Astrocyte (in vitro differentiated cells and primary cell): Measurements from ENCODE around the gene EDN2. TPM values are rescaled to one million over a fixed set of nuclear protein-coding genes. Genes with fewer than 3 reads are reported as not detected.

Experiments used
- DNase-seq: peaks from one replicate; pipeline ENCODE4 v3.0.0-alpha.2; 2010; ENCODE audit warnings: low read depth
- FAIRE-seq: peaks from 2 replicates; lab custom pipeline; 2011; peaks lifted over from hg19 to GRCh38; lab: Jason Lieb, UNC
- H2AFZ ChIP-seq: 2 replicates; pipeline ENCODE4 v1.6.0; 2012; ENCODE audit warnings: low read depth, low read length, inconsistent platforms
- H3K27ac ChIP-seq: 2 replicates; pipeline ENCODE4 v1.5.1; 2011; ENCODE audit warnings: low read depth, low read length, inconsistent platforms
- H3K27me3 ChIP-seq: 2 replicates; pipeline ENCODE4 v1.6.0; 2011; ENCODE audit warnings: low read length, inconsistent platforms; ENCODE audit not compliant: insufficient read depth
- H3K36me3 ChIP-seq: 2 replicates; pipeline ENCODE4 v1.5.1; 2011; ENCODE audit warnings: low read length, inconsistent platforms; ENCODE audit not compliant: insufficient read depth
- H3K4me1 ChIP-seq: 2 replicates; pipeline ENCODE4 v1.5.1; 2011; ENCODE audit warnings: low read length, inconsistent platforms; ENCODE audit not compliant: insufficient read depth
- H3K4me2 ChIP-seq: 2 replicates; pipeline ENCODE4 v1.6.0; 2012; ENCODE audit warnings: low read length, inconsistent platforms
- H3K4me3 ChIP-seq: 2 replicates; pipeline ENCODE4 v1.5.1; 2011; ENCODE audit warnings: low read depth, mild to moderate bottlenecking, low read length, inconsistent platforms; ENCODE audit not compliant: insufficient read depth
- H3K79me2 ChIP-seq: 2 replicates; pipeline ENCODE4 v1.6.0; 2012; ENCODE audit warnings: mild to moderate bottlenecking, low read length, inconsistent platforms; ENCODE audit not compliant: insufficient read depth
- H3K9ac ChIP-seq: 2 replicates; pipeline ENCODE4 v1.6.0; 2012; ENCODE audit warnings: mild to moderate bottlenecking, low read length, inconsistent platforms
- H3K9me3 ChIP-seq: 2 replicates; pipeline ENCODE4 v1.5.1; 2012; ENCODE audit warnings: low read depth, mild to moderate bottlenecking, low read length, inconsistent platforms; ENCODE audit not compliant: insufficient read depth
- H4K20me1 ChIP-seq: 2 replicates; pipeline ENCODE4 v1.6.0; 2012; ENCODE audit warnings: low read length, inconsistent platforms; ENCODE audit not compliant: insufficient read depth
- H3K27ac Mint-ChIP-seq: one replicate; pipeline ENCODE4 v1.8.0; 2021; ENCODE audit warnings: mild to moderate bottlenecking, mixed read lengths; ENCODE audit not compliant: unreplicated experiment
- H3K27me3 Mint-ChIP-seq: one replicate; pipeline ENCODE4 v1.8.0; 2021; ENCODE audit warnings: low read depth, mixed read lengths; ENCODE audit not compliant: unreplicated experiment
- H3K36me3 Mint-ChIP-seq: one replicate; pipeline ENCODE4 v1.8.0; 2021; ENCODE audit warnings: low read depth, mixed read lengths; ENCODE audit not compliant: unreplicated experiment
- H3K4me1 Mint-ChIP-seq: one replicate; pipeline ENCODE4 v1.8.0; 2021; ENCODE audit warnings: low read depth, mixed read lengths; ENCODE audit not compliant: unreplicated experiment
- H3K4me3 Mint-ChIP-seq: one replicate; pipeline ENCODE4 v1.8.0; 2021; ENCODE audit warnings: mild to moderate bottlenecking, moderate library complexity, mixed read lengths; ENCODE audit not compliant: unreplicated experiment
- H3K9me3 Mint-ChIP-seq: one replicate; pipeline ENCODE4 v1.8.0; 2021; ENCODE audit warnings: mild to moderate bottlenecking, mixed read lengths; ENCODE audit not compliant: unreplicated experiment
- CTCF ChIP-seq: IDR thresholded peaks from 2 replicates; pipeline ENCODE4 v1.5.1; 2011; ENCODE audit warnings: low read depth, mild to moderate bottlenecking, inconsistent platforms, low read length, moderate library complexity; ENCODE audit not compliant: insufficient read depth
- EZH2 ChIP-seq: IDR thresholded peaks from 2 replicates; pipeline ENCODE4 v1.6.1; 2012; ENCODE audit warnings: mild to moderate bottlenecking, low read length, inconsistent platforms; ENCODE audit not compliant: insufficient read depth
- total RNA-seq: library from RNA; stranded (reverse); gene quantifications from 2 replicates; pipeline ENCODE4 v1.2.1, GENCODE V29; 2021

Gene EDN2
- total RNA-seq, 1 donor from 2014 or later = 0.45 TPM

- Histone ChIP-seq H2AFZ (peak overlapping the region; percentile 49), H3K4me2 (peak overlapping the region; percentile 71), H3K4me1 (peaks cover 45% of the 10 kb centered on the region), H3K9ac (no peak overlapping the region), H3K27ac (no peak overlapping the region), H4K20me1 (no peaks in the 10 kb centered on the region), H3K36me3 (no peaks in the 10 kb centered on the region), H3K79me2 (no peaks in the 10 kb centered on the region), H3K27me3 (no peaks in the 10 kb centered on the region), H3K4me3 (no peak overlapping the region), H3K9me3 (no peaks in the 10 kb centered on the region)
- DNase-seq (no peak), FAIRE-seq (no peak)
- Mint-ChIP-seq H3K36me3 (no peaks in the 10 kb centered on the region), H3K27ac (no peak overlapping the region), H3K4me3 (no peak overlapping the region), H3K4me1 (peaks cover 39% of the 10 kb centered on the region), H3K27me3 (peaks cover 27% of the 10 kb centered on the region), H3K9me3 (no peaks in the 10 kb centered on the region)
- no peak for TF ChIP-seq CTCF
- TF ChIP-seq EZH2 = no peak
Observed at GRCh38 chr1:41431490-41432350, 52.8 kb downstream of the EDN2 start.

- FAIRE-seq (no peak), DNase-seq (no peak)
- Histone ChIP-seq H3K4me2 (no peak overlapping the region), H3K9ac (no peak overlapping the region), H3K4me3 (no peak overlapping the region), H3K4me1 (peaks cover 35% of the 10 kb centered on the region), H3K9me3 (no peaks in the 10 kb centered on the region), H3K27me3 (no peaks in the 10 kb centered on the region), H2AFZ (no peak overlapping the region), H3K79me2 (no peaks in the 10 kb centered on the region), H3K36me3 (no peaks in the 10 kb centered on the region), H4K20me1 (no peaks in the 10 kb centered on the region), H3K27ac (no peak overlapping the region)
- H3K27ac Mint-ChIP-seq = no peak overlapping the region
- peaks cover 27% of the 10 kb centered on the region for H3K27me3 Mint-ChIP-seq
- H3K4me1 Mint-ChIP-seq = peaks cover 28% of the 10 kb centered on the region
- no peak overlapping the region for H3K4me3 Mint-ChIP-seq
- no peaks in the 10 kb centered on the region for H3K36me3 Mint-ChIP-seq
- no peaks in the 10 kb centered on the region for H3K9me3 Mint-ChIP-seq
- TF ChIP-seq EZH2 (no peak), CTCF (no peak)
Observed at GRCh38 chr1:41430582-41430981, 53.9 kb downstream of the EDN2 start.

- H3K9me3 Mint-ChIP-seq = no peaks in the 10 kb centered on the region
- Histone ChIP-seq H3K27me3 (no peaks in the 10 kb centered on the region), H3K4me2 (no peak overlapping the region), H3K36me3 (no peaks in the 10 kb centered on the region), H3K4me3 (no peak overlapping the region), H3K9ac (no peak overlapping the region), H3K79me2 (no peaks in the 10 kb centered on the region), H3K4me1 (peaks cover 30% of the 10 kb centered on the region), H2AFZ (no peak overlapping the region), H3K9me3 (no peaks in the 10 kb centered on the region), H3K27ac (no peak overlapping the region), H4K20me1 (no peaks in the 10 kb centered on the region)
- peaks cover 23% of the 10 kb centered on the region for H3K4me1 Mint-ChIP-seq
- peaks cover 27% of the 10 kb centered on the region for H3K27me3 Mint-ChIP-seq
- DNase-seq (no peak), FAIRE-seq (no peak)
- H3K4me3 Mint-ChIP-seq = no peak overlapping the region
- TF ChIP-seq CTCF (no peak), EZH2 (no peak)
- H3K36me3 Mint-ChIP-seq = no peaks in the 10 kb centered on the region
- no peak overlapping the region for H3K27ac Mint-ChIP-seq
Observed at GRCh38 chr1:41430069-41430468, 54.4 kb downstream of the EDN2 start.
